ENCODE measurements around the gene MBD1. TPM values are rescaled to one million over a fixed set of nuclear protein-coding genes. Genes with fewer than 3 reads are reported as not detected.

MBD1 gene, protein sequence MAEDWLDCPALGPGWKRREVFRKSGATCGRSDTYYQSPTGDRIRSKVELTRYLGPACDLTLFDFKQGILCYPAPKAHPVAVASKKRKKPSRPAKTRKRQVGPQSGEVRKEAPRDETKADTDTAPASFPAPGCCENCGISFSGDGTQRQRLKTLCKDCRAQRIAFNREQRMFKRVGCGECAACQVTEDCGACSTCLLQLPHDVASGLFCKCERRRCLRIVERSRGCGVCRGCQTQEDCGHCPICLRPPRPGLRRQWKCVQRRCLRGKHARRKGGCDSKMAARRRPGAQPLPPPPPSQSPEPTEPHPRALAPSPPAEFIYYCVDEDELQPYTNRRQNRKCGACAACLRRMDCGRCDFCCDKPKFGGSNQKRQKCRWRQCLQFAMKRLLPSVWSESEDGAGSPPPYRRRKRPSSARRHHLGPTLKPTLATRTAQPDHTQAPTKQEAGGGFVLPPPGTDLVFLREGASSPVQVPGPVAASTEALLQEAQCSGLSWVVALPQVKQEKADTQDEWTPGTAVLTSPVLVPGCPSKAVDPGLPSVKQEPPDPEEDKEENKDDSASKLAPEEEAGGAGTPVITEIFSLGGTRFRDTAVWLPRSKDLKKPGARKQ
- total RNA-seq (ENCODE audit: low replicate concordance): 55.9 and 57.4 TPM in 2 replicates

GRCh38 chr18:50281295-50281971, at the start of gene MBD1:
MBD1 (minus strand) TSS chr18:50281523; CDS start chr18:50279992, 1,531 bp downstream.

DNA sequence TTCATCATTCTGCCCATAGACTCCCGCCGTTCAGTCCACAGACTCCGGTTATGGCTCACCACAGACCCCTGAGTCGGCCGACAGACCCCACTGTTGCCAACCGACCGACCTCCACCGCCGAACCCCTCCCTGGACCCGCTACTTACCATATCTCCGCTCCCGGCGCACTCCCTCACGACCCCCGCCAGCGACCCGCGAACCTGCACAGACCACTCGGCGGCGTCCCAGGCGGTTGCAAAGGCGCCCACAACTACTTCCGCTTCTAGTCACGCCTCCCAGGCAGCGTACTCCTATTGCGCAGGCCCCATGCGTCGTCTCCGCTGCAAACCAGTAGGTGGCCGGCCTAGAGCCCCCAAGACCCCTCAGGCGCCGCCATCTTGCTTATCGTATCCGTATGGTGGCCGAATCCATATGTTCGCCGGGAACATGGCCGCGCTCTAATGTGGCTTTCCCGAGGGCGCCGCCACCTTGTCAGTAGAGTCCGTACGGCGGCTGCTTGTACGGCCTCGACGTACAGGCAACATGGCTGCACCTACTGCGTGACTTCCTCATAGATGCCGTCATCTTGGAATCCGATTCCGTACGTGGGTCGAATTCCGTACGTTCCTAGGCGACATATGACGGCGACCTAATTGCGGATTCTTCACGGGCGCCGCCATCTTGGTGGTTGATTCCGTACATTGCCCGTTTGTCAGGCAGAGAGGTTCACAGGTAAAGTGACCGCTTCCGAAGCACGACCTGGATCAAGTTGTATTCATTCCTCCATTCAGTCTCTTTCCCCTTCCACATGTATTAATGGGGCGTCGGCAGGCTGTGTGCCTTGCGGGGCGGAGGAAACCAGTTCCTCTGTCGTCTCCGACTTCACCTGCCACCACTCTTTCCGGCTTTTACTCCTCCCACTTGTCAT, 6.4 kb upstream of the MBD1 start, which contains the start of gene CXXC1:
TSS of gene CXXC1 (minus strand) at position 252 of the 907 bp plus-strand sequence. CDS start at position 149, 103 bp downstream.

DNA sequence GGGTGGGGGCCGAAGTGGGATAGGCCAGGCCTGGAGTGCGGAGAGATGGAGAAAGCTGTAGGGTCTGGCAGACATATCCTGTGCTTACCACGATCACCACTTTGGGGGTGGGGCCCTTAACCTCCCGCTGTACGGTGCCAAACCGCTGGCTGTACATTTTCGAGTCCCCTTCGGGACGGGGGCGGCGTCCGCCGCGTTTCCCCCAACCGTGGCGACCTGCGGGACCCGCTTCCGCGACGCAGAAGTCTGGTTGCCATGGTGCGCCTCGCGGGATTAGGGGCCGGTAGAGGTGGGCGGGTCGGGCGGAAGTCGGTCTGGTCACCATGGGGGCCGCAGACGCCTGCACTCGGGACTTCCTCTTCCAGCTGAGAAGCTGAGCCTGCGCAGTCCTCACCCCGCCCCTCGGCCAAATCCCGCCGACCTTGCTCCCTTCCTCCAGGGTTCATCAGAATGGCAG, 15.0 kb downstream of the MBD1 start, which contains the start of gene CFAP53:
TSS of gene CFAP53 (minus strand) at position 248 of the 457 bp plus-strand sequence. CDS start at position 157, 91 bp downstream.

Other genes starting within 250 kb of the MBD1 start
- gene MYO5B, start 86.4 kb downstream of the MBD1 start, total RNA-seq (ENCODE audit: low replicate concordance): 0.53 TPM in 1 of 2 replicates, not detected in the other
- gene CFAP53, start 15.0 kb downstream of the MBD1 start, total RNA-seq (ENCODE audit: low replicate concordance): 0.38 and 0.94 TPM in 2 replicates
- gene CXXC1, start 6.2 kb upstream of the MBD1 start, total RNA-seq (ENCODE audit: low replicate concordance): 37.7 and 50.7 TPM in 2 replicates
- 0.94 and 3.5 TPM in 2 replicates for gene SKA1, start 93.5 kb upstream of the MBD1 start, total RNA-seq (ENCODE audit: low replicate concordance)

All from smooth muscle cell of the coronary artery (primary cell).